Mucosa of rectum (tissue), 2 donors: ENCODE results near the gene ATAT1.
"Not testable (repeated sequence)": the region's sequence is repeated elsewhere in the genome, so short reads cannot be mapped to it uniquely, and the experiment has no call there.

Source experiments
- H3K27ac ChIP-seq, 2 donors: one replicate each; pipeline ENCODE4 v1.7.0; 2013; ENCODE audit warnings: inconsistent platforms in 2 of 2, low read depth in 2 of 2, low read length in 2 of 2
- H3K27me3 ChIP-seq, 2 donors: one replicate each; pipeline ENCODE4 v1.7.0; 2013; ENCODE audit warnings: low read length in 2 of 2; ENCODE audit not compliant: control insufficient read depth in 2 of 2, insufficient read depth in 2 of 2
- H3K36me3 ChIP-seq, 2 donors: one replicate each; pipeline ENCODE4 v1.7.0; 2013; ENCODE audit warnings: low read length in 2 of 2; ENCODE audit not compliant: control insufficient read depth in 2 of 2, insufficient read depth in 2 of 2
- H3K4me1 ChIP-seq, 2 donors: one replicate each; pipeline ENCODE4 v1.7.0; 2013; ENCODE audit warnings: low read length in 2 of 2, mild to moderate bottlenecking in 1 of 2; ENCODE audit not compliant: control insufficient read depth in 2 of 2, insufficient read depth in 2 of 2
- H3K4me3 ChIP-seq, 2 donors: one replicate each; pipeline ENCODE4 v1.7.0; 2013; ENCODE audit warnings: low read length in 2 of 2
- H3K9ac ChIP-seq, 2 donors: one replicate each; pipeline ENCODE4 v1.7.0; 2013; ENCODE audit warnings: low read length in 2 of 2, low read depth in 1 of 2, mild to moderate bottlenecking in 1 of 2
- H3K9me3 ChIP-seq, 2 donors: one replicate each; pipeline ENCODE4 v1.7.0; 2013; ENCODE audit warnings: low read length in 2 of 2; ENCODE audit not compliant: control insufficient read depth in 2 of 2
- donor health status: healthy.
- donor health status: Normal muscosa, but diverticular disease.

Gene ATAT1

GRCh38 chr6:30626484-30627366 is at the start of gene ATAT1:
Gene ATAT1, plus strand, starts transcription at chr6:30626874.
- peak within 1 kb of the TSS; percentile 90 to 98 for H3K9ac ChIP-seq
- peak within 1 kb of the TSS; percentile 90 to 95 for H3K4me3 ChIP-seq
- H3K36me3 ChIP-seq: peaks cover 37 to 45% of the 10 kb centered on the region in 2 donors
- no peaks in the 10 kb centered on the region for H3K27me3 ChIP-seq
- peak within 1 kb of the TSS; percentile 93 to 97 for H3K27ac ChIP-seq
- peaks cover 13 to 16% of the 10 kb centered on the region in 2 donors for H3K4me1 ChIP-seq
- no peaks in the 10 kb centered on the region for H3K9me3 ChIP-seq

- Histone ChIP-seq H3K9ac (no peak overlapping the region), H3K4me1 (peaks cover 0 to 3% of the 10 kb centered on the region in 2 donors), H3K27me3 (no peaks in the 10 kb centered on the region), H3K27ac (no peak overlapping the region), H3K4me3 (no peak overlapping the region), H3K9me3 (no peaks in the 10 kb centered on the region), H3K36me3 (peaks cover 47 to 56% of the 10 kb centered on the region in 2 donors)
Measured at GRCh38 chr6:30578051-30578450, 48.6 kb upstream of the ATAT1 start.

GRCh38 chr6:30583921-30584320 is 42.8 kb upstream of the ATAT1 start:
- H3K36me3 ChIP-seq: peaks cover 67 to 70% of the 10 kb centered on the region in 2 donors
- no peak overlapping the region for H3K9ac ChIP-seq

GRCh38 chr6:30589754-30590358 is 36.8 kb upstream of the ATAT1 start:
- H3K36me3 ChIP-seq: peaks cover 46 to 58% of the 10 kb centered on the region in 2 donors
- no peak overlapping the region for H3K27ac ChIP-seq
- H3K9ac ChIP-seq: no peak overlapping the region
- H3K4me1 ChIP-seq: no peaks in the 10 kb centered on the region
- H3K4me3 ChIP-seq: no peak overlapping the region
- H3K27me3 ChIP-seq: no peaks in the 10 kb centered on the region
- no peaks in the 10 kb centered on the region for H3K9me3 ChIP-seq

More at GRCh38 chr6:30583921-30584320, 42.8 kb upstream of the ATAT1 start:
- Histone ChIP-seq H3K4me1 (no peaks in the 10 kb centered on the region), H3K4me3 (no peak overlapping the region), H3K9me3 (no peaks in the 10 kb centered on the region), H3K27me3 (no peaks in the 10 kb centered on the region), H3K27ac (no peak overlapping the region)

GRCh38 chr6:30590509-30590908 is 36.2 kb upstream of the ATAT1 start:
- H3K27me3 ChIP-seq: no peaks in the 10 kb centered on the region
- H3K36me3 ChIP-seq: peaks cover 40 to 51% of the 10 kb centered on the region in 2 donors
- no peaks in the 10 kb centered on the region for H3K9me3 ChIP-seq
- H3K4me1 ChIP-seq: no peaks in the 10 kb centered on the region
- no peak overlapping the region for H3K4me3 ChIP-seq
- no peak overlapping the region for H3K9ac ChIP-seq
- no peak overlapping the region for H3K27ac ChIP-seq

- H3K9ac ChIP-seq: no peak overlapping the region
- no peaks in the 10 kb centered on the region for H3K9me3 ChIP-seq
- no peaks in the 10 kb centered on the region for H3K27me3 ChIP-seq
- H3K36me3 ChIP-seq: peaks cover 35 to 46% of the 10 kb centered on the region in 2 donors
- no peak overlapping the region for H3K27ac ChIP-seq
- no peaks in the 10 kb centered on the region for H3K4me1 ChIP-seq
- no peak overlapping the region for H3K4me3 ChIP-seq
Measured at GRCh38 chr6:30591008-30591407, 35.7 kb upstream of the ATAT1 start.

GRCh38 chr6:30592287-30592686 is 34.4 kb upstream of the ATAT1 start:
- Histone ChIP-seq H3K4me3 (no peak overlapping the region), H3K27ac (no peak overlapping the region), H3K36me3 (peaks cover 28 to 36% of the 10 kb centered on the region in 2 donors)

GRCh38 chr6:30597315-30598144 is 29.1 kb upstream of the ATAT1 start:
- not testable (repeated sequence) for H3K27me3 ChIP-seq, H3K9me3 ChIP-seq, H3K9ac ChIP-seq, H3K4me3 ChIP-seq, H3K4me1 ChIP-seq, H3K27ac ChIP-seq
- H3K36me3 ChIP-seq: peaks cover 22 to 24% of the 10 kb centered on the region in 2 donors

More at GRCh38 chr6:30592287-30592686, 34.4 kb upstream of the ATAT1 start:
- Histone ChIP-seq H3K9ac (no peak overlapping the region), H3K4me1 (no peaks in the 10 kb centered on the region), H3K9me3 (no peaks in the 10 kb centered on the region), H3K27me3 (no peaks in the 10 kb centered on the region)

- Histone ChIP-seq H3K4me3 (no peak overlapping the region), H3K4me1 (no peaks in the 10 kb centered on the region), H3K9ac (no peak overlapping the region), H3K9me3 (no peaks in the 10 kb centered on the region), H3K36me3 (peaks cover 37 to 39% of the 10 kb centered on the region in 2 donors), H3K27ac (no peak overlapping the region), H3K27me3 (no peaks in the 10 kb centered on the region)
Measured at GRCh38 chr6:30598912-30599624, 27.6 kb upstream of the ATAT1 start.
